Uterus (tissue), 4 donors: ENCODE measurements around the gene SNURF. TPM values are rescaled to one million over a fixed set of nuclear protein-coding genes. Genes with fewer than 3 reads are reported as not detected.
"Not testable (repeated sequence)": the region's sequence is repeated elsewhere in the genome, so short reads cannot be mapped to it uniquely, and the experiment has no call there.

Experiments
- DNase-seq, 2 donors: peaks; one replicate each; pipeline ENCODE4 v3.0.0-alpha.2; 2019 to 2020
- H3K27ac ChIP-seq, 2 donors: fragments of 200-600 bp; sonication (generic); 1 replicate in 1 of 2; 2 replicates in 1 of 2; pipeline ENCODE4 v1.5.1; 2016 to 2018
- H3K27me3 ChIP-seq, 2 donors: fragments of 200-600 bp; sonication (generic); one replicate each; pipeline ENCODE4 v1.5.1; 2018 to 2019; ENCODE audit warnings: control low read depth in 1 of 2
- H3K36me3 ChIP-seq, 2 donors: fragments of 200-600 bp; sonication (generic); one replicate each; pipeline ENCODE4 v1.5.1; 2019; ENCODE audit warnings: control low read depth in 1 of 2
- H3K4me1 ChIP-seq, 2 donors: fragments of 200-600 bp; sonication (generic); one replicate each; pipeline ENCODE4 v1.5.1; 2018 to 2019; ENCODE audit warnings: control low read depth in 1 of 2
- H3K4me3 ChIP-seq, 2 donors: fragments of 200-600 bp; sonication (generic); 1 replicate in 1 of 2; 2 replicates in 1 of 2; pipeline ENCODE4 v1.5.1; 2018 to 2019; ENCODE audit warnings: mild to moderate bottlenecking in 1 of 2
- H3K9me3 ChIP-seq, 2 donors: fragments of 200-600 bp; sonication (generic); one replicate each; pipeline ENCODE4 v1.5.1; 2019; ENCODE audit warnings: control low read depth in 1 of 2
- POLR2A ChIP-seq, 2 donors: fragments of 450-650 bp; IDR thresholded peaks; one replicate each; pipeline ENCODE4 v1.6.1; 2016; ENCODE audit warnings: antibody characterized with exemption in 2 of 2, mild to moderate bottlenecking in 1 of 2, moderate library complexity in 1 of 2
- intact Hi-C: fragments of 100-400 bp; cut with DNase I; formaldehyde crosslinking; loops from one replicate; pipeline ENCODE4 v1.15.1; 2023; ENCODE audit warnings: low total_unique reads
- total RNA-seq, 4 donors: library from RNA; depleted of rRNA in 3 of 4; stranded (reverse); fragments of >200 nt in 3 of 4; gene quantifications; one replicate each; pipeline versions ENCODE4 v1.1.0 to v1.2.4, GENCODE V29; 2014 to 2023
- TF ChIP-seq, protein P1 (sequence below), 4 experiments: fragments of 200-600 bp in 2 of 4; fragments of 450-650 bp in 2 of 4; sonication (generic) in 2 of 4; IDR thresholded peaks; one replicate each; pipeline ENCODE4 v1.5.1; 2016 to 2019; ENCODE audit warnings: antibody characterized with exemption in 4 of 4, mild to moderate bottlenecking in 2 of 4, moderate library complexity in 1 of 4
- donor health status: DM: yes; HTN: yes; CAD: no.

SNURF gene
- total RNA-seq, 4 donors from 2014 or later, result 1.5 to 23.2 (median 22.0) TPM

DNA sequence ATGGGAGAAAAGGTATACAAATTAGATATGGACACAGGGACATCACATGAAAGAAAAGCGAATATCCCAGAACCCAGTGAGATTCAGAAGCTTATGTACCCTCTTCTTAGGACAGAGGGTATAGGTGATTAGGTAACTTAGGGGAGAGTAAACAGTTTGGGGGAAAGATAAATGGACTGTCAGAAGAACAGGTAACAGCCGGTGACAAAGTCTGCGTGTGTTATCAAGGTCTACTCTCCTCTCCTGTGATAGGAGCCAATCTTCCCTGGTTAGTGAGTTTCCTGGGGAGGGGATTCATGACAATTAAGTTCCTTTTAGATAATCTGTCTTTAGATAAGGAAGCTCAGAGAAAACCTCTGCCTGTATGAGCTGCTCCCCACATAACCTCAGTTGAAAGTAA lies 30.6 kb upstream of the SNURF start:
- Histone ChIP-seq H3K36me3 (no peaks in the 10 kb centered on the region), H3K27me3 (no peaks in the 10 kb centered on the region), H3K4me1 (no peaks in the 10 kb centered on the region), H3K4me3 (no peak overlapping the region), H3K27ac (no peak overlapping the region), H3K9me3 (no peaks in the 10 kb centered on the region)
- TF ChIP-seq, protein P1, sequence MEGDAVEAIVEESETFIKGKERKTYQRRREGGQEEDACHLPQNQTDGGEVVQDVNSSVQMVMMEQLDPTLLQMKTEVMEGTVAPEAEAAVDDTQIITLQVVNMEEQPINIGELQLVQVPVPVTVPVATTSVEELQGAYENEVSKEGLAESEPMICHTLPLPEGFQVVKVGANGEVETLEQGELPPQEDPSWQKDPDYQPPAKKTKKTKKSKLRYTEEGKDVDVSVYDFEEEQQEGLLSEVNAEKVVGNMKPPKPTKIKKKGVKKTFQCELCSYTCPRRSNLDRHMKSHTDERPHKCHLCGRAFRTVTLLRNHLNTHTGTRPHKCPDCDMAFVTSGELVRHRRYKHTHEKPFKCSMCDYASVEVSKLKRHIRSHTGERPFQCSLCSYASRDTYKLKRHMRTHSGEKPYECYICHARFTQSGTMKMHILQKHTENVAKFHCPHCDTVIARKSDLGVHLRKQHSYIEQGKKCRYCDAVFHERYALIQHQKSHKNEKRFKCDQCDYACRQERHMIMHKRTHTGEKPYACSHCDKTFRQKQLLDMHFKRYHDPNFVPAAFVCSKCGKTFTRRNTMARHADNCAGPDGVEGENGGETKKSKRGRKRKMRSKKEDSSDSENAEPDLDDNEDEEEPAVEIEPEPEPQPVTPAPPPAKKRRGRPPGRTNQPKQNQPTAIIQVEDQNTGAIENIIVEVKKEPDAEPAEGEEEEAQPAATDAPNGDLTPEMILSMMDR (IDR thresholded peaks at IDR 0.05), result no peak
- no peak for DNase-seq
- intact Hi-C loops, result no loop called here

GRCh38 chr15:24924621-24925020 lies 30.2 kb upstream of the SNURF start:
- Histone ChIP-seq H3K27me3 (no peaks in the 10 kb centered on the region), H3K9me3 (no peaks in the 10 kb centered on the region), H3K36me3 (no peaks in the 10 kb centered on the region), H3K4me1 (no peaks in the 10 kb centered on the region), H3K4me3 (no peak overlapping the region), H3K27ac (no peak overlapping the region)
- TF ChIP-seq, protein P1 (IDR thresholded peaks at IDR 0.05), result no peak
- no peak for TF ChIP-seq POLR2A (IDR thresholded peaks at IDR 0.05)
- intact Hi-C loops, result no loop called here
- no peak for DNase-seq

DNA sequence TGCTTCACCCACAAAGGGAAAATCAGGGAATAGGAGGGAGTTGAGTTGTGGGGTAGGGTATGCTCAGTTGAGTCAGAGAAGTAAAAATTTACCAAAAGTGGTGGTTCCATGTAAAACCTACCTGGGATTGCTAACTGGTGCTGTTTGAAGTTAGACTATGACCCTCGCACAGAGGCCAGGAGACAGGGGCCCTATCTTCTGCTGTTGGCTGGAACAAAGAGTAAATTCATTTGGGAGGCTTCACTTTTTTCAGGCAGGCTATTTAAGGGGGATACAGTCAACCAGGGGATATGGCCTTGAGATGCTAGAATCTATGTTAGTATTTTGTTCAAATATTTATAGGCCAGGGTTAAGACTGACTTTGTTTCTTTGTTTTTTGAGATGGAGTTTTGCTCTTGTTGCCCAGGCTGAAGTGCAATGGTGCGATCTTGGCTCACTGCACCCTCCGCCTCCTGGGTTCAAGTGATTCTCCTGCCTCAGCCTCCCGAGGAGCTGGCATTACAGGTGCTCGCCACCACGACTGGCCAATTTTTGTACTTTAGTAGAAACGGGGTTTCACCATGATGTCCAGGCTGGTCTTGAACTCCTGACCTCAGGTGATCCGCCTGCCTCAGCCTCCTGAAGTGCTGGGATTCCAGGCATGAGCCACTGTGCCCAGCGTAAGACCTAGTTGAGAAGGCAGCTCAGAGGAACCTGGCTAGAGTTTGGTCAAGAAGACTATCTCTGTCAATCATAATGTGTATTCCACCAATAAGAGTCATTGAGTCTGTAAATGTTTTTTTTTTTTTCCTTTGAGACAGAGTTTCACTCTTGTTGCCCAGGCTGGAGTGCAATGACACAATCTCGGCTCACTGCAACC lies 22.7 kb upstream of the SNURF start:
- H3K27me3 ChIP-seq, intact Hi-C loops, H3K4me3 ChIP-seq, H3K4me1 ChIP-seq, H3K9me3 ChIP-seq, H3K27ac ChIP-seq, H3K36me3 ChIP-seq, DNase-seq: not testable (repeated sequence)

DNA sequence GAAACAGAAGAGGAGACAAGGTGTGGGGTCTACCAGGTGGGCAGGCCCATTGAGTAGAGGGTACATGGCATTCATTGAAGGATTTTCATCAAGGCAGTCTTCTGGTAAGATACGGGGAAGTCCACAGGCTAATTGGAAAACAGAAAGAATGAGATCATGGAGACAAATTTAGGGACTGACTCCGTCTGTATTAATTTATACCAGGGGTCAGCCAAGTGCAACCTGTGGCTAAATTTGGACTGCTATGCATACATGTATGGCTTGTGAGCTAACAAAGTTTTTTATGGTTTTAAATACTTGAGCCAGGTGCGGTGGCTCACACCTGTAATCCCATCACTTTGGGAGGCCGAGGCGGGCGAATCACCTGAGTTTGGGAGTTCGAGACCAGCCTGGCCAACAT lies 21.1 kb upstream of the SNURF start:
- no peak for DNase-seq
- no peak overlapping the region for H3K27ac ChIP-seq
- no peaks in the 10 kb centered on the region for H3K9me3 ChIP-seq

GRCh38 chr15:24938224-24938623 lies 16.6 kb upstream of the SNURF start:
- DNase-seq, H3K36me3 ChIP-seq, intact Hi-C loops, H3K27me3 ChIP-seq, H3K27ac ChIP-seq, H3K9me3 ChIP-seq, H3K4me3 ChIP-seq, H3K4me1 ChIP-seq: not testable (repeated sequence)

More for the DNA sequence above, 21.1 kb upstream of the SNURF start:
- Histone ChIP-seq H3K4me3 (no peak overlapping the region), H3K36me3 (no peaks in the 10 kb centered on the region), H3K4me1 (no peaks in the 10 kb centered on the region), H3K27me3 (no peaks in the 10 kb centered on the region)
- intact Hi-C loops, result no loop called here
- TF ChIP-seq POLR2A (IDR thresholded peaks at IDR 0.05), result no peak
- TF ChIP-seq, protein P1 (IDR thresholded peaks at IDR 0.05), result no peak

DNA sequence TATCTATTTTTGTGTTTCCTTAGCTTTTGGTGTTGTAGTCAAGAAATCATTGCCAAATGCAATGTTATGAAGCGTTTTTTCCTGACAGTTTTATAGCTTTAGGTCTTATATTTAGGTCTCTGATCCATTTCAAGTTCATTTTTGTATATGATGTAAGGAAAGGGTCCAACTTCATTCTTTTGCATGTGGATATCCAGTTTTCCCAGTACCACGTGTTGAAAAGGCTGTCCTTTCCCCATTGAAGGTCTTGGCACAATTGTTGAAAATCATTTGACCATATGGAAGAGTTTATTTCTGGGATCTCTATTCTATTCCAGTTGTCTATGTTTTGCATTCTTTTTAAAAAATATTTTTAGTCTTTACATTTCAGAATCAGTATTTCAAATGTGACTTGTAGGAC lies 14.6 kb upstream of the SNURF start:
- Histone ChIP-seq H3K36me3 (no peaks in the 10 kb centered on the region), H3K4me3 (no peak overlapping the region), H3K9me3 (no peaks in the 10 kb centered on the region), H3K27ac (no peak overlapping the region), H3K27me3 (no peaks in the 10 kb centered on the region), H3K4me1 (no peaks in the 10 kb centered on the region)
- TF ChIP-seq, protein P1 (IDR thresholded peaks at IDR 0.05), result no peak
- TF ChIP-seq POLR2A (IDR thresholded peaks at IDR 0.05), result no peak
- no peak for DNase-seq
- intact Hi-C loops, result no loop called here
